ENCODE data around the gene INA. TPM values are rescaled to one million over a fixed set of nuclear protein-coding genes. Genes with fewer than 3 reads are reported as not detected.
A peak's percentile ranks its signal among the peaks of the same experiment; 100 is the strongest.

Gene INA
- total and polyA plus RNA-seq, 5 donors from 2014 or later: not detected

DNA sequence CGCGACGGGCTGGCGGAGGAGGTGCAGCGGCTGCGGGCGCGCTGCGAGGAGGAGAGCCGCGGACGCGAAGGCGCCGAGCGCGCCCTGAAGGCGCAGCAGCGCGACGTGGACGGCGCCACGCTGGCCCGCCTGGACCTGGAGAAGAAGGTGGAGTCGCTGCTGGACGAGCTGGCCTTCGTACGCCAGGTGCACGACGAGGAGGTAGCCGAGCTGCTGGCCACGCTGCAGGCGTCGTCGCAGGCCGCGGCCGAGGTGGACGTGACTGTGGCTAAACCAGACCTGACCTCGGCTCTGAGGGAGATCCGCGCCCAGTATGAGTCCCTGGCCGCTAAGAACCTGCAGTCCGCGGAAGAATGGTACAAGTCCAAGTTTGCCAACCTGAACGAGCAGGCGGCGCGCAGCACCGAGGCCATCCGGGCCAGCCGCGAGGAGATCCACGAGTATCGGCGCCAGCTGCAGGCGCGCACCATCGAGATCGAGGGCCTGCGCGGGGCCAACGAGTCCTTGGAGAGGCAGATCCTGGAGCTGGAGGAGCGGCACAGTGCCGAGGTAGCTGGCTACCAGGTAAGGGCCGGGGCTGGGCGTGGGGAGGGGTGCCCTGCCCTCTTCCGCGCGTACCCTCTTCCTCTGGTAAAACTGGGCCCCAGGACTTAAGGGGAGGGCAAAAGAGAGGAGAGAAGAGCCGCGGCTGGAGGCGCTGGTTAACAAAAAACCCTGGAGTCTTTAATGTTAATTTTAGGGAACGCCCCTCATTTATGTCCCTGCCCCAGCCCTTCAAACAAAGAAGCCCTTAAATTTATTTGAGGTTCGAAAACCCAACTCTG, 987 bp downstream of the INA start:
- Mint-ChIP-seq H3K4me1 (peaks cover 0 to 9% (median 0%) of the 10 kb centered on the region in 4 donors), H3K27ac (no peak overlapping the region), H3K36me3 (no peaks in the 10 kb centered on the region), H3K27me3 (peaks cover 59% of the 10 kb centered on the region), H3K4me3 (peak overlapping the region in 1 of 4 donors; percentile 44), H3K9me3 (peaks cover 0 to 4% (median 3%) of the 10 kb centered on the region in 7 donors)
- H3K36me3 ChIP-seq (ENCODE audit: control insufficient read depth, insufficient read depth, low read length): no peaks in the 10 kb centered on the region
- no peak overlapping the region for H3K27ac ChIP-seq (ENCODE audit: insufficient read depth, low read length, poor library complexity, severe bottlenecking)
- no peak for ATAC-seq (ENCODE audit: low read depth in 2 of 2)
- H3K9me3 ChIP-seq (ENCODE audit: control insufficient read depth in 2 of 2, low read length in 2 of 2): no peaks in the 10 kb centered on the region
- no peak for DNase-seq
- no peak overlapping the region for H3K4me3 ChIP-seq (ENCODE audit: low read depth, low read length)
- peaks cover 27% of the 10 kb centered on the region for H3K27me3 ChIP-seq (ENCODE audit: control insufficient read depth, insufficient read depth, low read length)
- H3K4me1 ChIP-seq (ENCODE audit: control insufficient read depth, insufficient read depth, low read length, poor library complexity, severe bottlenecking): peaks cover 16% of the 10 kb centered on the region

DNA sequence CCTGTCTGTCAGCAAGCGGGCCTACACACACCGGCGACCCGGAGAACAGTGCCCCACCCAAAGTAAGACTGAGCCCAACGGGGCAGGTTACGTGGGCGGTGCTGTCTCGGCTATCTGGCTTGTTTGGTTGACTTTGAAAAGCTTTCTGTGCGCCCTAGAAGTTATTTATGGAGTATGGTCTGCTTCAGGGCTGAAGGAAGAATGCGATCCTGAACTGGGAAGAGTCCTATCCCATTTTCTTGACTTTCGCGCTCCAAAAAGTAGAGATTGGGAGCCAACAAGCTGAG, 1.5 kb downstream of the INA start:
- H3K27me3 ChIP-seq (ENCODE audit: control insufficient read depth, insufficient read depth, low read length): peaks cover 29% of the 10 kb centered on the region
- Mint-ChIP-seq H3K4me3 (peak overlapping the region in 1 of 4 donors; percentile 44), H3K4me1 (peaks cover 0 to 9% (median 0%) of the 10 kb centered on the region in 4 donors), H3K36me3 (no peaks in the 10 kb centered on the region), H3K27ac (no peak overlapping the region), H3K9me3 (peaks cover 0 to 4% (median 3%) of the 10 kb centered on the region in 7 donors), H3K27me3 (peaks cover 63% of the 10 kb centered on the region)
- H3K4me1 ChIP-seq (ENCODE audit: control insufficient read depth, insufficient read depth, low read length, poor library complexity, severe bottlenecking): peaks cover 16% of the 10 kb centered on the region
- H3K9me3 ChIP-seq (ENCODE audit: control insufficient read depth in 2 of 2, low read length in 2 of 2): no peaks in the 10 kb centered on the region
- no peak overlapping the region for H3K27ac ChIP-seq (ENCODE audit: insufficient read depth, low read length, poor library complexity, severe bottlenecking)
- no peaks in the 10 kb centered on the region for H3K36me3 ChIP-seq (ENCODE audit: control insufficient read depth, insufficient read depth, low read length)
- no peak for ATAC-seq (ENCODE audit: low read depth in 2 of 2)
- H3K4me3 ChIP-seq (ENCODE audit: low read depth, low read length): no peak overlapping the region
- no peak for DNase-seq

DNA sequence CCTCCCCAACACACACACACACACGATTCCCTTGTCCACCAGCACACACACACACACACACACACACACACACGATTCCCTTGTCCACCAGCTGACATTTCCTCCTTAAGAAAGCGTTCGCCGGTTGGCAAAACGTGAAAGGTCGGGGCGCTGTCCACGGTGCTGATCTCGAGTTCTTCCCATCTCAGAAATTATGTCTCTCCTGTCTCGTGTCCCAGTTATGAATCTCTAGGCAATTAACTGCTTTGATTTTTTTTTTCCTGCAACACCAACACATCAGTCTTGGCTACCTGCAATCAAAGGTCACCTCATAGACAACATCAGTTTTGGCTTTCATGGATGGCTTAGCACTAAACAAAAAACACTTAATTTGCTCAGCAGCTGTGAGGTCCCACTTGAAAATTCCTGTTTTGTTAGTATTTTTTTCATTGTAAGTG, 1.9 kb downstream of the INA start:
- Mint-ChIP-seq H3K27ac (no peak overlapping the region), H3K4me1 (peaks cover 0 to 9% (median 0%) of the 10 kb centered on the region in 4 donors), H3K9me3 (peaks cover 0 to 4% (median 3%) of the 10 kb centered on the region in 7 donors), H3K4me3 (peak overlapping the region in 3 of 4 donors; percentile 32 to 73 (median 52)), H3K27me3 (peaks cover 61% of the 10 kb centered on the region), H3K36me3 (no peaks in the 10 kb centered on the region)
- H3K4me3 ChIP-seq (ENCODE audit: low read depth, low read length): no peak overlapping the region
- DNase-seq (peak in 2 of 3 donors; percentile 15 to 48), ATAC-seq (ENCODE audit: low read depth in 2 of 2) (no peak)
- H3K4me1 ChIP-seq (ENCODE audit: control insufficient read depth, insufficient read depth, low read length, poor library complexity, severe bottlenecking): peaks cover 16% of the 10 kb centered on the region
- H3K27ac ChIP-seq (ENCODE audit: insufficient read depth, low read length, poor library complexity, severe bottlenecking): no peak overlapping the region
- no peaks in the 10 kb centered on the region for H3K9me3 ChIP-seq (ENCODE audit: control insufficient read depth in 2 of 2, low read length in 2 of 2)
- no peaks in the 10 kb centered on the region for H3K36me3 ChIP-seq (ENCODE audit: control insufficient read depth, insufficient read depth, low read length)
- H3K27me3 ChIP-seq (ENCODE audit: control insufficient read depth, insufficient read depth, low read length): peaks cover 29% of the 10 kb centered on the region

DNA sequence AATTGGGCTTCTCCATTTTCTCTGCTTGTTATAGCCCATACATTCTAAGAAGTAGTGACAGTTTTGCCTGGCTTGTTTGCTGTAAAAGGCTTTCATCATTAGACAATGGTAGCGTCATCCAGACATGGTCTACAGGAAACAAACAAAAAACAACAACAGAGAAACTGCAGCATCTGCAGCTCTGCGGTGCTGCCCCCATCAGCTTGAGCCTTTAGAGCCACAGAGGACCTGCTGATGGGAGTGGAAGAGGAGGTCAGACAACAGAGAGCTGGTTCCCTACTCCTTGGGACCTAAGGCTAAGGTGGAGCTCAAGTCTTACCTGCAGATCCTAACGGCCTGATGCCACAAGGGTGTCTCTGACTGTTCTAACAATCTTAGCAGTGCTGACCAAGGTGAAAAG, 3.1 kb downstream of the INA start:
- no peaks in the 10 kb centered on the region for H3K9me3 ChIP-seq (ENCODE audit: control insufficient read depth in 2 of 2, low read length in 2 of 2)
- H3K4me1 ChIP-seq (ENCODE audit: control insufficient read depth, insufficient read depth, low read length, poor library complexity, severe bottlenecking): peaks cover 16% of the 10 kb centered on the region
- DNase-seq (no peak), ATAC-seq (ENCODE audit: low read depth in 2 of 2) (no peak)
- Mint-ChIP-seq H3K4me3 (no peak overlapping the region), H3K36me3 (no peaks in the 10 kb centered on the region), H3K27me3 (peaks cover 66% of the 10 kb centered on the region), H3K4me1 (peaks cover 0 to 9% (median 0%) of the 10 kb centered on the region in 4 donors), H3K27ac (no peak overlapping the region), H3K9me3 (peaks cover 0 to 4% (median 3%) of the 10 kb centered on the region in 7 donors)
- no peak overlapping the region for H3K4me3 ChIP-seq (ENCODE audit: low read depth, low read length)
- H3K36me3 ChIP-seq (ENCODE audit: control insufficient read depth, insufficient read depth, low read length): no peaks in the 10 kb centered on the region
- H3K27ac ChIP-seq (ENCODE audit: insufficient read depth, low read length, poor library complexity, severe bottlenecking): no peak overlapping the region
- peaks cover 29% of the 10 kb centered on the region for H3K27me3 ChIP-seq (ENCODE audit: control insufficient read depth, insufficient read depth, low read length)

DNA sequence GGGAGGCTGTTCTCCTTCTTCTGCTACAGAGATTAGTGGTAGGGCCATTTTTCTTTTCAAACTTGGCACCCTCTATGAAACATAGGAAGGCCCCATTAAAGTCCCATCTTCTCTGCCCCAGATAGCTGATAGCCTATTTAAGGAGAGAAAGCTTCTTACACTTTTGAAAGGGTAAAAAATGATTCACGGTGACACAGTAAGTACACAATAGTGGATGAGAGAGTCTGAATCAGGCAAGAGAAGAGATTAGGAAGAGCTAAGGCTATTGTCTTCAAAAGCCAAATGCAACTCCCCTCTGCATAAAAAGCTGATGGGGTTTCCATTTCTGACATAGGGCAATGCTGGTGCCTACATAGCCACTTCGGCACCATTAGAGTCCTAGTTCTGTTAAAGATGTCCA, 3.6 kb downstream of the INA start:
- Histone ChIP-seq H3K4me1 (ENCODE audit: control insufficient read depth, insufficient read depth, low read length, poor library complexity, severe bottlenecking) (peaks cover 16% of the 10 kb centered on the region), H3K27me3 (ENCODE audit: control insufficient read depth, insufficient read depth, low read length) (peaks cover 26% of the 10 kb centered on the region), H3K36me3 (ENCODE audit: control insufficient read depth, insufficient read depth, low read length) (no peaks in the 10 kb centered on the region), H3K27ac (ENCODE audit: insufficient read depth, low read length, poor library complexity, severe bottlenecking) (no peak overlapping the region), H3K4me3 (ENCODE audit: low read depth, low read length) (no peak overlapping the region), H3K9me3 (ENCODE audit: control insufficient read depth in 2 of 2, low read length in 2 of 2) (no peaks in the 10 kb centered on the region)
- Mint-ChIP-seq H3K27me3 (peaks cover 62% of the 10 kb centered on the region), H3K27ac (no peak overlapping the region), H3K4me1 (peaks cover 0 to 9% (median 0%) of the 10 kb centered on the region in 4 donors), H3K36me3 (no peaks in the 10 kb centered on the region), H3K4me3 (no peak overlapping the region), H3K9me3 (peaks cover 0 to 4% (median 3%) of the 10 kb centered on the region in 7 donors)
- no peak for ATAC-seq (ENCODE audit: low read depth in 2 of 2)
- DNase-seq: no peak

DNA sequence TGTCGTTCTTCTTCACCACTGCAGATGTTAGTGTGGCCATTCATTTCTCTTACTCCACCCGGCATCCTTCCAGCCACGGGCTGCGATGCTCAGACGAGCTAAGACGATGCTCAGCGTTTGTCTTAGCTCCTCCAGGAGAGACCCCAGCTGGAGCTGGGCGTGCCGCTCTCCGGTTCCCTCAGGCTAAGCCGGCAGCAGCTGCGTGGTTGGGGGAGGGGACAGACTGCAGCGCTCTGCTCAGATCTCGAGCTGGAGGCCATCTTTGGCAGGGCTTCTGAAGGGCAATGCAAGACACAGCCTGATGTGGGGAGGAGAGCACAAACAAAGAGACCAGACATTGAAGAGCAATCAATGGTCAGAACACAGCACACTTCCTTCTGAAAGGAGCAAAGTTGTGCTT, 4.8 kb downstream of the INA start:
- Histone ChIP-seq H3K27ac (ENCODE audit: insufficient read depth, low read length, poor library complexity, severe bottlenecking) (no peak overlapping the region), H3K36me3 (ENCODE audit: control insufficient read depth, insufficient read depth, low read length) (no peaks in the 10 kb centered on the region), H3K4me1 (ENCODE audit: control insufficient read depth, insufficient read depth, low read length, poor library complexity, severe bottlenecking) (peaks cover 11% of the 10 kb centered on the region), H3K27me3 (ENCODE audit: control insufficient read depth, insufficient read depth, low read length) (peaks cover 23% of the 10 kb centered on the region), H3K4me3 (ENCODE audit: low read depth, low read length) (no peak overlapping the region), H3K9me3 (ENCODE audit: control insufficient read depth in 2 of 2, low read length in 2 of 2) (no peaks in the 10 kb centered on the region)
- Mint-ChIP-seq H3K4me3 (no peak overlapping the region), H3K27ac (no peak overlapping the region), H3K4me1 (peaks cover 0 to 9% (median 0%) of the 10 kb centered on the region in 4 donors), H3K36me3 (no peaks in the 10 kb centered on the region), H3K27me3 (peaks cover 54% of the 10 kb centered on the region), H3K9me3 (peaks cover 0 to 4% (median 3%) of the 10 kb centered on the region in 7 donors)
- no peak for DNase-seq
- no peak for ATAC-seq (ENCODE audit: low read depth in 2 of 2)

DNA sequence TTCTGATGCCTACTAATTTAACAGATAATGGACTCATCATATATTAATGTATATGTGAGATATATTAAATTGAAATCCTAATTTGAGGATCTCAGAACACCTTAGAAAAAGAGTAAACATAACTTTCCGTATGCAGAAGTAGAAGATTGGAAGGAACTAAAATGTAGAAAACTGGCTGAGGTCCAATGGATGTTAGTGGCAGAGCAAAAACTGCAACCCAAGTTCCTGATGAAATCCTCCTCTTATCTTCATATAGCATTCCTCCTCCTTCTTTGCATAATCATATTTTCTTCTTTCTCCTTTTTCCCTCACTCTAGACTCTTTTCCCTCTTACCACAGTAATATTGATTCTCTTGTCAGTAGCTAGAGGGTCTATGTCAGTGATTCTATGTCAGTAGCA, 6.0 kb downstream of the INA start:
- Mint-ChIP-seq H3K36me3 (no peaks in the 10 kb centered on the region), H3K27me3 (peaks cover 61% of the 10 kb centered on the region), H3K9me3 (peaks cover 0 to 4% (median 3%) of the 10 kb centered on the region in 7 donors), H3K4me1 (peaks cover 0 to 9% (median 0%) of the 10 kb centered on the region in 4 donors), H3K27ac (no peak overlapping the region), H3K4me3 (no peak overlapping the region)
- no peaks in the 10 kb centered on the region for H3K36me3 ChIP-seq (ENCODE audit: control insufficient read depth, insufficient read depth, low read length)
- H3K27ac ChIP-seq (ENCODE audit: insufficient read depth, low read length, poor library complexity, severe bottlenecking): no peak overlapping the region
- H3K4me3 ChIP-seq (ENCODE audit: low read depth, low read length): no peak overlapping the region
- ATAC-seq (ENCODE audit: low read depth in 2 of 2) (no peak), DNase-seq (no peak)
- H3K4me1 ChIP-seq (ENCODE audit: control insufficient read depth, insufficient read depth, low read length, poor library complexity, severe bottlenecking): no peaks in the 10 kb centered on the region
- peaks cover 27% of the 10 kb centered on the region for H3K27me3 ChIP-seq (ENCODE audit: control insufficient read depth, insufficient read depth, low read length)
- no peaks in the 10 kb centered on the region for H3K9me3 ChIP-seq (ENCODE audit: control insufficient read depth in 2 of 2, low read length in 2 of 2)

DNA sequence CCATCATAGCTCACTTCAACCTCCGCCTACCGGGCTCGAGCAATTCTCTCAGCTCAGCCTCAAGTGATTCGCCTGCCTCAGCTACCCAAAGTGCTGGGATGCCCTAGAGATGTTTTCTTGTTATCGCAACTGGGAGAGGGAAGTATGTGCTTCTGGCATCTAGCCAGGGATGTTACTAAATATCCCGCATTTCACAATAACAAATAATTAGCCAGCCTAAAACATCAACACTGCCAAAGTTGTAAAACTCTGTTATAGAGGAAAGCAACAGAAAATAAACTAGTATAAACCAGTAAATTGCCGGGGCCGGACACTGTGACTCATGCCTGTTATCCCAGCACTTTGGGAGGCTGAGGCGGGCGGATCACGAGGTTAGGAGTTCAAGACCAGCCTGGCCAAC, 7.2 kb downstream of the INA start:
- H3K36me3 Mint-ChIP-seq: no peaks in the 10 kb centered on the region
- no peaks in the 10 kb centered on the region for H3K36me3 ChIP-seq (ENCODE audit: control insufficient read depth, insufficient read depth, low read length)
- H3K9me3 ChIP-seq (ENCODE audit: control insufficient read depth in 2 of 2, low read length in 2 of 2): no peaks in the 10 kb centered on the region
- peaks cover 54% of the 10 kb centered on the region for H3K27me3 Mint-ChIP-seq
- peaks cover 0 to 5% (median 0%) of the 10 kb centered on the region in 4 donors for H3K4me1 Mint-ChIP-seq
- no peak overlapping the region for H3K4me3 Mint-ChIP-seq
- no peak for ATAC-seq (ENCODE audit: low read depth in 2 of 2)
- H3K27ac ChIP-seq (ENCODE audit: insufficient read depth, low read length, poor library complexity, severe bottlenecking): no peak overlapping the region
- H3K4me1 ChIP-seq (ENCODE audit: control insufficient read depth, insufficient read depth, low read length, poor library complexity, severe bottlenecking): no peaks in the 10 kb centered on the region
- no peak for DNase-seq
- H3K4me3 ChIP-seq (ENCODE audit: low read depth, low read length): no peak overlapping the region
- peaks cover 24% of the 10 kb centered on the region for H3K27me3 ChIP-seq (ENCODE audit: control insufficient read depth, insufficient read depth, low read length)
- H3K27ac Mint-ChIP-seq: no peak overlapping the region
- peaks cover 0 to 3% (median 0%) of the 10 kb centered on the region in 7 donors for H3K9me3 Mint-ChIP-seq

Data from CD4-positive, CD25-positive, alpha-beta regulatory T cell (primary cell).